Activated CD4-positive, alpha-beta memory T cell treated with anti-CD3 and anti-CD28 coated beads for 36 hours (primary cell): ENCODE data around the gene RASSF1. TPM values are rescaled to one million over a fixed set of nuclear protein-coding genes. Genes with fewer than 3 reads are reported as not detected.
"Not testable (repeated sequence)": the region's sequence is repeated elsewhere in the genome, so short reads cannot be mapped to it uniquely, and the experiment has no call there.

Experiments used
- CTCF ChIA-PET: fragments of 350-600 bp; sonication (Branson Sonifier 250); formaldehyde crosslinking; loops from one replicate; lab custom pipeline; 2021; ENCODE audit warnings: antibody characterized with exemption, inconsistent platforms; lab: Charles Lee
- POLR2A ChIA-PET: fragments of 350-600 bp; sonication (Branson Sonifier 250); formaldehyde crosslinking; loops from one replicate; lab custom pipeline; 2021; ENCODE audit warnings: antibody characterized with exemption; lab: Charles Lee
- DNase-seq: peaks from one replicate; pipeline ENCODE4 v3.0.0-alpha.2; 2020
- H3K27ac Mint-ChIP-seq: one replicate; pipeline ENCODE4 v1.8.0; 2021; ENCODE audit warnings: mixed read lengths
- H3K27me3 Mint-ChIP-seq: one replicate; pipeline ENCODE4 v1.8.0; 2021; ENCODE audit warnings: mixed read lengths
- H3K36me3 Mint-ChIP-seq: one replicate; pipeline ENCODE4 v1.8.0; 2021; ENCODE audit warnings: mixed read lengths
- H3K4me1 Mint-ChIP-seq: one replicate; pipeline ENCODE4 v1.8.0; 2021; ENCODE audit warnings: low read depth, mixed read lengths
- H3K4me3 Mint-ChIP-seq: one replicate; pipeline ENCODE4 v1.8.0; 2021; ENCODE audit warnings: mild to moderate bottlenecking, mixed read lengths
- H3K9me3 Mint-ChIP-seq: one replicate; pipeline ENCODE4 v1.8.0; 2021; ENCODE audit warnings: mixed read lengths
- intact Hi-C: fragments of 100-400 bp; cut with micrococcal nuclease; formaldehyde crosslinking; loops from one replicate; pipeline ENCODE4 v1.15.1; 2023
- total RNA-seq, 2 experiments: library from RNA; stranded (reverse); gene quantifications; one replicate each; pipeline ENCODE4 v1.2.3, GENCODE V29; 2021

RASSF1 gene
- total RNA-seq, 2 experiments from 2014 or later: 48.8 to 52.6 TPM

GRCh38 chr3:50314816-50315215 lies 25.8 kb downstream of the RASSF1 start:
- Mint-ChIP-seq H3K27ac (no peak overlapping the region), H3K36me3 (peaks cover 3% of the 10 kb centered on the region), H3K27me3 (no peaks in the 10 kb centered on the region), H3K9me3 (no peaks in the 10 kb centered on the region), H3K4me1 (peaks cover 22% of the 10 kb centered on the region), H3K4me3 (no peak overlapping the region)
- ChIA-PET CTCF (interaction anchor here (1.0 to 2.5 kb wide), 3 partner anchors 10 to 40 kb away, joined by 3 to 13 read pairs (median 3); partner anchors contain the start of gene LSMEM2), POLR2A (interaction anchor here (1.3 to 1.4 kb wide), 2 partner anchors 15 to 22 kb away, joined by 4 to 5 read pairs; partner anchors contain the start of genes HYAL3 and NAA80)
- intact Hi-C loops: no loop called here
- no peak for DNase-seq

- no peak overlapping the region for H3K4me3 Mint-ChIP-seq
- H3K27me3 Mint-ChIP-seq: no peaks in the 10 kb centered on the region
- POLR2A ChIA-PET: interaction anchor here (1.3 to 1.4 kb wide), 2 partner anchors 15 to 23 kb away, joined by 4 to 5 read pairs; partner anchors contain the start of genes HYAL3 and NAA80
- intact Hi-C loops: no loop called here
- DNase-seq: no peak
- no peak overlapping the region for H3K27ac Mint-ChIP-seq
- H3K36me3 Mint-ChIP-seq: peaks cover 3% of the 10 kb centered on the region
- peaks cover 18% of the 10 kb centered on the region for H3K4me1 Mint-ChIP-seq
- H3K9me3 Mint-ChIP-seq: no peaks in the 10 kb centered on the region
- CTCF ChIA-PET: interaction anchor here (2.5 kb wide), 1 partner anchor 10 kb away, joined by 13 read pairs; no protein-coding TSS in a partner anchor
Observed at GRCh38 chr3:50314342-50314741, 26.3 kb downstream of the RASSF1 start.

GRCh38 chr3:50312041-50312440 lies 28.6 kb downstream of the RASSF1 start:
- H3K27ac Mint-ChIP-seq, POLR2A ChIA-PET, H3K36me3 Mint-ChIP-seq, H3K27me3 Mint-ChIP-seq, DNase-seq, CTCF ChIA-PET, H3K9me3 Mint-ChIP-seq, H3K4me3 Mint-ChIP-seq, intact Hi-C loops: not testable (repeated sequence)
- H3K4me1 Mint-ChIP-seq: peaks cover 11% of the 10 kb centered on the region

GRCh38 chr3:50304601-50305000 lies 36.0 kb downstream of the RASSF1 start:
- no peaks in the 10 kb centered on the region for H3K27me3 Mint-ChIP-seq
- H3K9me3 Mint-ChIP-seq: peaks cover 4% of the 10 kb centered on the region
- DNase-seq: peak; percentile 37
- POLR2A ChIA-PET: interaction anchor here (0.9 kb wide), 1 partner anchor 33 kb away, joined by 4 read pairs; no protein-coding TSS in a partner anchor
- peaks cover 19% of the 10 kb centered on the region for H3K4me1 Mint-ChIP-seq
- H3K36me3 Mint-ChIP-seq: peaks cover 1% of the 10 kb centered on the region
- intact Hi-C loops: loop anchor here (1.0 kb wide), 1 partner anchor 12 kb away; no protein-coding TSS in a partner anchor
- no peak overlapping the region for H3K4me3 Mint-ChIP-seq
- CTCF ChIA-PET: interaction anchor here (1.8 kb wide), 1 partner anchor 19 kb away, joined by 6 read pairs; no protein-coding TSS in a partner anchor
- H3K27ac Mint-ChIP-seq: no peak overlapping the region

GRCh38 chr3:50303013-50303815 lies 37.4 kb downstream of the RASSF1 start, which contains the start of gene HYAL1:
Gene HYAL1, minus strand, starts transcription at chr3:50303574. Its CDS starts 618 bp downstream, at chr3:50302956.
- intact Hi-C loops: no loop called here
- H3K36me3 Mint-ChIP-seq: peaks cover 1% of the 10 kb centered on the region
- POLR2A ChIA-PET: no interaction called here

GRCh38 chr3:50302095-50303012 lies 38.3 kb downstream of the RASSF1 start:
- Mint-ChIP-seq H3K27ac (no peak overlapping the region), H3K4me1 (peaks cover 30% of the 10 kb centered on the region), H3K27me3 (no peaks in the 10 kb centered on the region), H3K4me3 (no peak overlapping the region), H3K9me3 (no peaks in the 10 kb centered on the region), H3K36me3 (no peaks in the 10 kb centered on the region)
- ChIA-PET POLR2A (interaction anchor here (0.7 kb wide), 1 partner anchor 10 kb away, joined by 3 read pairs; no protein-coding TSS in a partner anchor), CTCF (interaction anchor here (1.8 kb wide), 1 partner anchor 22 kb away, joined by 7 read pairs; no protein-coding TSS in a partner anchor)
- no peak for DNase-seq
- intact Hi-C loops: no loop called here

More at GRCh38 chr3:50303013-50303815, 37.4 kb downstream of the RASSF1 start, which contains the start of gene HYAL1:
- no peak within 1 kb of the TSS for H3K27ac Mint-ChIP-seq
- H3K27me3 Mint-ChIP-seq: no peaks in the 10 kb centered on the region
- peaks cover 22% of the 10 kb centered on the region for H3K4me1 Mint-ChIP-seq
- DNase-seq: no peak
- H3K4me3 Mint-ChIP-seq: no peak within 1 kb of the TSS
- CTCF ChIA-PET: interaction anchor here (1.8 kb wide), 1 partner anchor 21 kb away, joined by 7 read pairs; no protein-coding TSS in a partner anchor
- H3K9me3 Mint-ChIP-seq: no peaks in the 10 kb centered on the region

- CTCF ChIA-PET: interaction anchor here (1.3 to 2.5 kb wide), 2 partner anchors 75 to 106 kb away, joined by 3 to 6 read pairs; no protein-coding TSS in a partner anchor
- no peaks in the 10 kb centered on the region for H3K9me3 Mint-ChIP-seq
Observed at GRCh38 chr3:50300681-50301254, 39.9 kb downstream of the RASSF1 start.

GRCh38 chr3:50299929-50300680 lies 40.5 kb downstream of the RASSF1 start:
- no peaks in the 10 kb centered on the region for H3K9me3 Mint-ChIP-seq
- intact Hi-C loops: loop anchor here (1.0 to 2.0 kb wide), 6 partner anchors 21 to 59 kb away; partner anchors contain the start of genes TMEM115 and TUSC2
- H3K4me3 Mint-ChIP-seq: peak overlapping the region; percentile 97
- DNase-seq: peak; percentile 35
- H3K27me3 Mint-ChIP-seq: no peaks in the 10 kb centered on the region
- CTCF ChIA-PET: interaction anchor here (1.3 to 3.6 kb wide), 8 partner anchors 21 to 105 kb away, joined by 3 to 30 read pairs (median 6); partner anchors contain the start of genes CYB561D2 and NPRL2
- peak overlapping the region; percentile 95 for H3K27ac Mint-ChIP-seq
- POLR2A ChIA-PET: interaction anchor here (1.0 to 3.5 kb wide), 8 partner anchors 15 to 64 kb away, joined by 4 to 34 read pairs (median 6); partner anchors contain the start of genes CYB561D2, GNAI2, NPRL2 and RASSF1
- peaks cover 31% of the 10 kb centered on the region for H3K4me1 Mint-ChIP-seq
- peaks cover 1% of the 10 kb centered on the region for H3K36me3 Mint-ChIP-seq

More at GRCh38 chr3:50300681-50301254, 39.9 kb downstream of the RASSF1 start:
- H3K27me3 Mint-ChIP-seq: no peaks in the 10 kb centered on the region
- intact Hi-C loops: no loop called here
- peak overlapping the region; percentile 97 for H3K4me3 Mint-ChIP-seq
- peaks cover 1% of the 10 kb centered on the region for H3K36me3 Mint-ChIP-seq
- peak overlapping the region; percentile 95 for H3K27ac Mint-ChIP-seq
- POLR2A ChIA-PET: no interaction called here
- peaks cover 31% of the 10 kb centered on the region for H3K4me1 Mint-ChIP-seq
- DNase-seq: no peak

GRCh38 chr3:50299638-50299928 lies 41.1 kb downstream of the RASSF1 start:
- intact Hi-C loops: loop anchor here (1.0 to 2.0 kb wide), 6 partner anchors 22 to 59 kb away; partner anchors contain the start of genes TMEM115 and TUSC2
- H3K27me3 Mint-ChIP-seq: no peaks in the 10 kb centered on the region
- peaks cover 26% of the 10 kb centered on the region for H3K4me1 Mint-ChIP-seq
- CTCF ChIA-PET: interaction anchor here (0.7 to 3.6 kb wide), 9 partner anchors 21 to 105 kb away, joined by 3 to 30 read pairs (median 6); partner anchors contain the start of genes CYB561D2 and NPRL2
- H3K9me3 Mint-ChIP-seq: no peaks in the 10 kb centered on the region
- DNase-seq: no peak
- POLR2A ChIA-PET: interaction anchor here (1.0 to 3.5 kb wide), 10 partner anchors 15 to 64 kb away, joined by 3 to 34 read pairs (median 5); partner anchors contain the start of genes CYB561D2, GNAI2, NPRL2 and RASSF1
- H3K27ac Mint-ChIP-seq: peak overlapping the region; percentile 95
- peaks cover 1% of the 10 kb centered on the region for H3K36me3 Mint-ChIP-seq
- peak overlapping the region; percentile 97 for H3K4me3 Mint-ChIP-seq
